ENCODE measurements around the gene C14orf132.

DNA sequence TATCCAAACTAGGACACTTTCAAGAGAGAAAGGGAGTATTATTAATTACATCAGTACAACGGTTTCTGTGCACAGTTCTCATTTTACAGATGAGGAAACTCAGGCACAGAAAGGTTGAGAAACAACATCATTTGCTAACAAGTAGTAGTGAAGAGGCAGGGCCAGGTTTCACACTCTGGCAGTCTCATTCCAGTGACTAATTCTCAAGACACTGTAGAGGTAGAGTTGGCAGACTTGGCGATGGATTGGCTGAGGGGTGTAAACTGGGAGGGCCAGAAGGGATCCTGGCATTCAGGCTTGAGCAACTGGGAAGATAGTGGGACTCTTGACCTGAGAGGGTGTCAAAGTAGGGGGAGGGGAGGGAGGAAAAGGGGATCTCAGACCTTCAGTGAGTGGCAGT, 91.7 kb downstream of the C14orf132 start:
- TF ChIP-seq ZFP30 (CRISPR knock-in tag; IDR thresholded peaks at IDR 0.05) (no peak), ZNF565 (CRISPR knock-in tag; conservative IDR thresholded peaks at IDR 0.05; ENCODE audit: low read depth) (no peak), ZFP3 (CRISPR knock-in tag; IDR thresholded peaks at IDR 0.05) (no peak), RARB (CRISPR knock-in tag; IDR thresholded peaks at IDR 0.05) (no peak), ZC3H10 (CRISPR knock-in tag; IDR thresholded peaks at IDR 0.05) (no peak), BACH2 (CRISPR knock-in tag; IDR thresholded peaks at IDR 0.05; ENCODE audit: borderline replicate concordance) (no peak)
- TF ChIP-seq, protein P1, sequence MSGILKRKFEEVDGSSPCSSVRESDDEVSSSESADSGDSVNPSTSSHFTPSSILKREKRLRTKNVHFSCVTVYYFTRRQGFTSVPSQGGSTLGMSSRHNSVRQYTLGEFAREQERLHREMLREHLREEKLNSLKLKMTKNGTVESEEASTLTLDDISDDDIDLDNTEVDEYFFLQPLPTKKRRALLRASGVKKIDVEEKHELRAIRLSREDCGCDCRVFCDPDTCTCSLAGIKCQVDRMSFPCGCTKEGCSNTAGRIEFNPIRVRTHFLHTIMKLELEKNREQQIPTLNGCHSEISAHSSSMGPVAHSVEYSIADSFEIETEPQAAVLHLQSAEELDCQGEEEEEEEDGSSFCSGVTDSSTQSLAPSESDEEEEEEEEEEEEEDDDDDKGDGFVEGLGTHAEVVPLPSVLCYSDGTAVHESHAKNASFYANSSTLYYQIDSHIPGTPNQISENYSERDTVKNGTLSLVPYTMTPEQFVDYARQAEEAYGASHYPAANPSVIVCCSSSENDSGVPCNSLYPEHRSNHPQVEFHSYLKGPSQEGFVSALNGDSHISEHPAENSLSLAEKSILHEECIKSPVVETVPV (CRISPR knock-in tag; IDR thresholded peaks at IDR 0.05): no peak
- TF ChIP-seq, protein P2, sequence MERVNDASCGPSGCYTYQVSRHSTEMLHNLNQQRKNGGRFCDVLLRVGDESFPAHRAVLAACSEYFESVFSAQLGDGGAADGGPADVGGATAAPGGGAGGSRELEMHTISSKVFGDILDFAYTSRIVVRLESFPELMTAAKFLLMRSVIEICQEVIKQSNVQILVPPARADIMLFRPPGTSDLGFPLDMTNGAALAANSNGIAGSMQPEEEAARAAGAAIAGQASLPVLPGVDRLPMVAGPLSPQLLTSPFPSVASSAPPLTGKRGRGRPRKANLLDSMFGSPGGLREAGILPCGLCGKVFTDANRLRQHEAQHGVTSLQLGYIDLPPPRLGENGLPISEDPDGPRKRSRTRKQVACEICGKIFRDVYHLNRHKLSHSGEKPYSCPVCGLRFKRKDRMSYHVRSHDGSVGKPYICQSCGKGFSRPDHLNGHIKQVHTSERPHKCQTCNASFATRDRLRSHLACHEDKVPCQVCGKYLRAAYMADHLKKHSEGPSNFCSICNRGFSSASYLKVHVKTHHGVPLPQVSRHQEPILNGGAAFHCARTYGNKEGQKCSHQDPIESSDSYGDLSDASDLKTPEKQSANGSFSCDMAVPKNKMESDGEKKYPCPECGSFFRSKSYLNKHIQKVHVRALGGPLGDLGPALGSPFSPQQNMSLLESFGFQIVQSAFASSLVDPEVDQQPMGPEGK (CRISPR knock-in tag; IDR thresholded peaks at IDR 0.05; ENCODE audit: borderline replicate concordance): no peak
- TF ChIP-seq, protein P3, sequence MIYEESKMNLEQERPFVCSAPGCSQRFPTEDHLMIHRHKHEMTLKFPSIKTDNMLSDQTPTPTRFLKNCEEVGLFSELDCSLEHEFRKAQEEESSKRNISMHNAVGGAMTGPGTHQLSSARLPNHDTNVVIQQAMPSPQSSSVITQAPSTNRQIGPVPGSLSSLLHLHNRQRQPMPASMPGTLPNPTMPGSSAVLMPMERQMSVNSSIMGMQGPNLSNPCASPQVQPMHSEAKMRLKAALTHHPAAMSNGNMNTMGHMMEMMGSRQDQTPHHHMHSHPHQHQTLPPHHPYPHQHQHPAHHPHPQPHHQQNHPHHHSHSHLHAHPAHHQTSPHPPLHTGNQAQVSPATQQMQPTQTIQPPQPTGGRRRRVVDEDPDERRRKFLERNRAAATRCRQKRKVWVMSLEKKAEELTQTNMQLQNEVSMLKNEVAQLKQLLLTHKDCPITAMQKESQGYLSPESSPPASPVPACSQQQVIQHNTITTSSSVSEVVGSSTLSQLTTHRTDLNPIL (CRISPR knock-in tag; IDR thresholded peaks at IDR 0.05; ENCODE audit: low read depth): no peak

All from SK-N-SH treated with all-trans-retinoic acid at 6 μM for 48 hours (cell line).